SK-N-SH (cell line): ENCODE data around the gene NMNAT1. TPM values are rescaled to one million over a fixed set of nuclear protein-coding genes. Genes with fewer than 3 reads are reported as not detected.

ENCODE experiments used
- CTCF ChIA-PET: fragments of 300-600, 350-600 bp; formaldehyde crosslinking; extraction: SDS; loops from one replicate; lab custom pipeline; 2021; lab: Yijun Ruan, JAX
- POLR2A ChIA-PET: fragments of 350-600 bp; sonication (Branson Sonifier 250); formaldehyde crosslinking; extraction: SDS; loops from one replicate; lab custom pipeline; 2020; ENCODE audit warnings: antibody characterized with exemption, inconsistent platforms; lab: Yijun Ruan, JAX
- DNase-seq: peaks from one replicate; pipeline ENCODE4 v3.0.0; 2012
- H2AFZ ChIP-seq: fragments of 200-600 bp; sonication (generic); 2 replicates; pipeline ENCODE4 v1.8.1; 2016; ENCODE audit warnings: antibody characterized with exemption, mild to moderate bottlenecking, low read depth
- H3F3A ChIP-seq: fragments of 200-600 bp; sonication (generic); replicated peaks from 2 replicates; pipeline ENCODE3; 2016; ENCODE audit warnings: antibody characterized with exemption, mild to moderate bottlenecking; ENCODE audit not compliant: insufficient read depth
- H3K27ac ChIP-seq, 2 experiments: fragments of 200-500 bp in 1 of 2; fragments of 200-600 bp in 1 of 2; sonication (Bioruptor generic) in 1 of 2; sonication (generic), shearing (Covaris generic) in 1 of 2; 2 replicates each; pipeline versions ENCODE4 v1.5.1 to v1.6.1; 2014 to 2016; ENCODE audit warnings: low read depth in 2 of 2, inconsistent platforms in 1 of 2, low read length in 1 of 2, mild to moderate bottlenecking in 1 of 2, mixed read lengths in 1 of 2
- H3K27me3 ChIP-seq: fragments of 200-600 bp; sonication (generic), shearing (Covaris generic); 2 replicates; pipeline ENCODE4 v1.6.1; 2016; ENCODE audit warnings: mixed run types; ENCODE audit not compliant: insufficient read depth
- H3K36me3 ChIP-seq, 2 experiments: fragments of 200-500 bp in 1 of 2; fragments of 200-600 bp in 1 of 2; sonication (Bioruptor generic) in 1 of 2; sonication (generic) in 1 of 2; replicated peaks in 1 of 2; 2 replicates each; pipeline versions ENCODE3 to v1.5.1; 2014 to 2016; ENCODE audit warnings: low read length in 1 of 2, mild to moderate bottlenecking in 1 of 2; ENCODE audit not compliant: insufficient read depth in 2 of 2, control insufficient read depth in 1 of 2
- H3K4me1 ChIP-seq, 2 experiments: fragments of 200-500 bp in 1 of 2; fragments of 200-600 bp in 1 of 2; sonication (Bioruptor generic) in 1 of 2; sonication (generic), shearing (Covaris generic) in 1 of 2; 2 replicates each; pipeline versions ENCODE4 v1.5.1 to v1.6.1; 2014 to 2016; ENCODE audit warnings: low read depth in 1 of 2, low read length in 1 of 2, mixed run types in 1 of 2; ENCODE audit not compliant: insufficient read depth in 2 of 2, control insufficient read depth in 1 of 2
- H3K4me2 ChIP-seq: fragments of 200-600 bp; sonication (generic), shearing (Covaris generic); 2 replicates; pipeline ENCODE4 v1.6.1; 2017; ENCODE audit warnings: mixed run types
- H3K4me3 ChIP-seq, 2 experiments: fragments of 200-500 bp in 1 of 2; fragments of 200-600 bp in 1 of 2; sonication (Bioruptor generic) in 1 of 2; sonication (generic), shearing (Covaris generic) in 1 of 2; 2 replicates each; pipeline versions ENCODE4 v1.5.1 to v1.8.1; 2014 to 2016; ENCODE audit warnings: low read depth in 2 of 2, inconsistent platforms in 1 of 2, low read length in 1 of 2, mild to moderate bottlenecking in 1 of 2, mixed read lengths in 1 of 2, moderate library complexity in 1 of 2
- H3K79me2 ChIP-seq: fragments of 200-600 bp; sonication (generic); 2 replicates; pipeline ENCODE4 v1.8.1; 2017; ENCODE audit warnings: mild to moderate bottlenecking; ENCODE audit not compliant: insufficient read depth
- H3K9ac ChIP-seq: fragments of 200-600 bp; sonication (generic); 2 replicates; pipeline ENCODE4 v1.6.1; 2017; ENCODE audit warnings: mixed run types
- H3K9me2 ChIP-seq: fragments of 200-600 bp; sonication (generic); 2 replicates; pipeline ENCODE4 v1.6.1; 2017; ENCODE audit warnings: mixed run types
- H3K9me3 ChIP-seq: fragments of 200-600 bp; sonication (generic); 2 replicates; pipeline ENCODE4 v1.6.1; 2017; ENCODE audit warnings: mixed run types, mild to moderate bottlenecking, moderate library complexity
- H4K20me1 ChIP-seq: fragments of 200-600 bp; sonication (generic); 2 replicates; pipeline ENCODE4 v1.6.1; 2017; ENCODE audit warnings: mild to moderate bottlenecking, mixed run types; ENCODE audit not compliant: insufficient read depth
- CHD2 ChIP-seq: fragments of 150-350 bp; IDR thresholded peaks from 2 replicates; pipeline ENCODE4 v1.6.1; 2018; ENCODE audit warnings: low read length; ENCODE audit not compliant: partially characterized antibody
- ELF1 ChIP-seq: IDR thresholded peaks from 2 replicates; pipeline ENCODE4 v1.4.0; 2012
- EZH2phosphoT487 ChIP-seq: fragments of 200-600 bp; sonication (generic); IDR thresholded peaks from 2 replicates; pipeline ENCODE4 v1.6.1; 2017; ENCODE audit warnings: low read depth, mixed run types, mild to moderate bottlenecking, antibody characterized with exemption, moderate library complexity, borderline replicate concordance
- FOSL2 ChIP-seq: IDR thresholded peaks from 2 replicates; pipeline ENCODE4 v1.4.0; 2012; ENCODE audit warnings: low read depth, mild to moderate bottlenecking, moderate library complexity, borderline replicate concordance
- FOXJ3 ChIP-seq: sonication (generic); formaldehyde crosslinking; IDR thresholded peaks from 2 replicates; pipeline ENCODE4 v1.5.1; 2020; ENCODE audit warnings: mild to moderate bottlenecking, missing genetic modification reagents
- FOXM1 ChIP-seq: IDR thresholded peaks from 2 replicates; pipeline ENCODE4 v1.4.0; 2012; ENCODE audit warnings: low read depth, mild to moderate bottlenecking
- GABPA ChIP-seq: IDR thresholded peaks from 2 replicates; pipeline ENCODE4 v1.4.0; 2012; ENCODE audit warnings: low read depth, mild to moderate bottlenecking
- GATA2 ChIP-seq: sonication (generic); formaldehyde crosslinking; IDR thresholded peaks from 2 replicates; pipeline ENCODE4 v1.5.0; 2020; ENCODE audit warnings: mild to moderate bottlenecking, missing genetic modification reagents
- JUND ChIP-seq: IDR thresholded peaks from 2 replicates; pipeline ENCODE4 v1.4.0; 2012
- MEF2A ChIP-seq: IDR thresholded peaks from 2 replicates; pipeline ENCODE4 v1.4.0; 2012; ENCODE audit warnings: low read depth, borderline replicate concordance
- RAD21 ChIP-seq: IDR thresholded peaks from 2 replicates; pipeline ENCODE4 v1.6.1; 2012; ENCODE audit warnings: mild to moderate bottlenecking, low read length
- RFX5 ChIP-seq: IDR thresholded peaks from 2 replicates; pipeline ENCODE4 v1.6.1; 2012; ENCODE audit warnings: mild to moderate bottlenecking, improper control_type of control experiment, low read length
- RXRA ChIP-seq: IDR thresholded peaks from 2 replicates; pipeline ENCODE4 v1.4.0; 2012; ENCODE audit warnings: low read depth, mild to moderate bottlenecking, borderline replicate concordance
- SIN3A ChIP-seq: IDR thresholded peaks from 2 replicates; pipeline ENCODE4 v1.6.1; 2012; ENCODE audit warnings: low read depth, mild to moderate bottlenecking, low read length, moderate library complexity, borderline replicate concordance
- TAF1 ChIP-seq: IDR thresholded peaks from 2 replicates; pipeline ENCODE4 v1.6.1; 2012; ENCODE audit warnings: low read depth, mild to moderate bottlenecking, low read length, moderate library complexity, borderline replicate concordance
- TCF12 ChIP-seq: IDR thresholded peaks from 2 replicates; pipeline ENCODE4 v1.4.0; 2012
- TEAD4 ChIP-seq: IDR thresholded peaks from 2 replicates; pipeline ENCODE4 v1.4.0; 2012; ENCODE audit warnings: mild to moderate bottlenecking, borderline replicate concordance; ENCODE audit not compliant: insufficient read depth
- YY1 ChIP-seq: IDR thresholded peaks from 2 replicates; pipeline ENCODE4 v1.4.0; 2012; ENCODE audit warnings: low read depth, mild to moderate bottlenecking
- WGBS: methylation state at CpG from one replicate; pipeline ENCODE4 v1.1.6; 2017; ENCODE audit warnings: low lambda C conversion rate; 5-methylcytosine and 5-hydroxymethylcytosine counted together
- polyA plus RNA-seq, 3 experiments: library from polyadenylated mRNA; depleted of rRNA; stranded (reverse); fragments of >200 nt; gene quantifications; 2 replicates each; pipeline ENCODE4 v1.2.3, GENCODE V29; 2012
- TF ChIP-seq, protein P1 (sequence below): IDR thresholded peaks from 2 replicates; pipeline ENCODE4 v1.4.0; 2012; ENCODE audit warnings: low read depth, borderline replicate concordance
- TF ChIP-seq, protein P2 (sequence below): IDR thresholded peaks from 2 replicates; pipeline ENCODE4 v1.6.1; 2012; ENCODE audit warnings: mild to moderate bottlenecking, low read depth, low read length, moderate library complexity
- TF ChIP-seq, protein P3 (sequence below): fragments of 200-600 bp; sonication (generic); IDR thresholded peaks from 2 replicates; pipeline ENCODE4 v1.6.1; 2017; ENCODE audit warnings: antibody characterized with exemption, mild to moderate bottlenecking, moderate library complexity
- TF ChIP-seq, protein P4 (sequence below): fragments of 150-350 bp; IDR thresholded peaks from 2 replicates; pipeline ENCODE4 v1.6.1; 2016; ENCODE audit warnings: mild to moderate bottlenecking, low read depth, low read length
- TF ChIP-seq, protein P5 (sequence below): IDR thresholded peaks from 2 replicates; pipeline ENCODE4; 2012
- TF ChIP-seq, protein P6 (sequence below): IDR thresholded peaks from 2 replicates; pipeline ENCODE4 v1.4.0; 2012; ENCODE audit warnings: low read depth, borderline replicate concordance

The NMNAT1 gene
- polyA plus RNA-seq, 1 of the 3 experiments (the other 2 are of a cell fraction), result 7.0 TPM

DNA sequence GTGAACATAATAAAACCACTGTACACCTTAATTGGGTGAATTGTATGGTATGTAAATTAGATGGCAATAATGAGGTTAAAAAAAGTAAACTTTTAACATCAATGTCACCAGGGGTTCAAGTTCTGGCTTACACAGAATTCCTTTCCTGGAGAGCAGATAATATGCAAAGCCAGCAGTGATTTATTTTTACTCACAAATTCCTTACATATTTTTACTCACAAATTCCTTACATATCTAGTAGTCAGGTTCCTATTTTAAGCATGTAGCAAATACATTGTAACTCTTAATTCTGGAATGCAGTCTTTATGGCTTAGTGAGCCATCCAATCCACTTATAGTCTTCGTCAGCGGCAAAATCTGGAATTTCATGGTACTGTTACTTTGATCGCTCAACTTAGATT lies 88.2 kb downstream of the NMNAT1 start:
- Histone ChIP-seq H3F3A (peaks cover 32% of the 10 kb centered on the region), H3K9me2 (no peaks in the 10 kb centered on the region), H3K36me3 (peaks cover 0 to 5% of the 10 kb centered on the region in 2 experiments), H4K20me1 (0 out of 2 replicates have a peak, but pooled peaks cover 2% of the 10 kb centered on the region), H3K9me3 (no peaks in the 10 kb centered on the region), H3K79me2 (peaks cover 31% of the 10 kb centered on the region), H2AFZ (no peak overlapping the region), H3K27ac (peak overlapping the region in 1 of 2 experiments; percentile 78; a peak in 1 of 4 replicates), H3K4me2 (no peak overlapping the region; the same call in none of the 2 replicates), H3K4me3 (no peak overlapping the region), H3K4me1 (peaks cover 5 to 7% of the 10 kb centered on the region in 2 experiments; a peak in 3 of 4 replicates), H3K27me3 (no peaks in the 10 kb centered on the region), H3K9ac (no peak overlapping the region)
- POLR2A ChIA-PET, result no interaction called here
- WGBS, result 68% methylated on average over 3 of the region's 3 CpGs
- no peak for DNase-seq
- CTCF ChIA-PET, result interaction anchor here (4.5 kb wide), 1 partner anchor 81 kb away, joined by 20 read pairs; no protein-coding TSS in a partner anchor
- TF ChIP-seq, protein P1, sequence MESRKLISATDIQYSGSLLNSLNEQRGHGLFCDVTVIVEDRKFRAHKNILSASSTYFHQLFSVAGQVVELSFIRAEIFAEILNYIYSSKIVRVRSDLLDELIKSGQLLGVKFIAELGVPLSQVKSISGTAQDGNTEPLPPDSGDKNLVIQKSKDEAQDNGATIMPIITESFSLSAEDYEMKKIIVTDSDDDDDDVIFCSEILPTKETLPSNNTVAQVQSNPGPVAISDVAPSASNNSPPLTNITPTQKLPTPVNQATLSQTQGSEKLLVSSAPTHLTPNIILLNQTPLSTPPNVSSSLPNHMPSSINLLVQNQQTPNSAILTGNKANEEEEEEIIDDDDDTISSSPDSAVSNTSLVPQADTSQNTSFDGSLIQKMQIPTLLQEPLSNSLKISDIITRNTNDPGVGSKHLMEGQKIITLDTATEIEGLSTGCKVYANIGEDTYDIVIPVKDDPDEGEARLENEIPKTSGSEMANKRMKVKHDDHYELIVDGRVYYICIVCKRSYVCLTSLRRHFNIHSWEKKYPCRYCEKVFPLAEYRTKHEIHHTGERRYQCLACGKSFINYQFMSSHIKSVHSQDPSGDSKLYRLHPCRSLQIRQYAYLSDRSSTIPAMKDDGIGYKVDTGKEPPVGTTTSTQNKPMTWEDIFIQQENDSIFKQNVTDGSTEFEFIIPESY, result no peak
- TF ChIP-seq TAF1 (no peak), GABPA (no peak), TCF12 (peak; percentile 33; the same call in 1 of the 2 replicates), EZH2phosphoT487 (no peak), TEAD4 (0 out of 2 replicates have a peak, but pooled peaks have one; percentile 39), CHD2 (no peak), FOSL2 (no peak; the same call in 1 of the 2 replicates), GATA2 (no peak), RAD21 (no peak), MEF2A (peak; percentile 89), FOXM1 (no peak), RXRA (peak; percentile 41; the same call in 1 of the 2 replicates), RFX5 (no peak), FOXJ3 (CRISPR knock-in tag) (no peak), JUND (no peak), ELF1 (no peak), SIN3A (no peak), YY1 (no peak)
- TF ChIP-seq, protein P2, sequence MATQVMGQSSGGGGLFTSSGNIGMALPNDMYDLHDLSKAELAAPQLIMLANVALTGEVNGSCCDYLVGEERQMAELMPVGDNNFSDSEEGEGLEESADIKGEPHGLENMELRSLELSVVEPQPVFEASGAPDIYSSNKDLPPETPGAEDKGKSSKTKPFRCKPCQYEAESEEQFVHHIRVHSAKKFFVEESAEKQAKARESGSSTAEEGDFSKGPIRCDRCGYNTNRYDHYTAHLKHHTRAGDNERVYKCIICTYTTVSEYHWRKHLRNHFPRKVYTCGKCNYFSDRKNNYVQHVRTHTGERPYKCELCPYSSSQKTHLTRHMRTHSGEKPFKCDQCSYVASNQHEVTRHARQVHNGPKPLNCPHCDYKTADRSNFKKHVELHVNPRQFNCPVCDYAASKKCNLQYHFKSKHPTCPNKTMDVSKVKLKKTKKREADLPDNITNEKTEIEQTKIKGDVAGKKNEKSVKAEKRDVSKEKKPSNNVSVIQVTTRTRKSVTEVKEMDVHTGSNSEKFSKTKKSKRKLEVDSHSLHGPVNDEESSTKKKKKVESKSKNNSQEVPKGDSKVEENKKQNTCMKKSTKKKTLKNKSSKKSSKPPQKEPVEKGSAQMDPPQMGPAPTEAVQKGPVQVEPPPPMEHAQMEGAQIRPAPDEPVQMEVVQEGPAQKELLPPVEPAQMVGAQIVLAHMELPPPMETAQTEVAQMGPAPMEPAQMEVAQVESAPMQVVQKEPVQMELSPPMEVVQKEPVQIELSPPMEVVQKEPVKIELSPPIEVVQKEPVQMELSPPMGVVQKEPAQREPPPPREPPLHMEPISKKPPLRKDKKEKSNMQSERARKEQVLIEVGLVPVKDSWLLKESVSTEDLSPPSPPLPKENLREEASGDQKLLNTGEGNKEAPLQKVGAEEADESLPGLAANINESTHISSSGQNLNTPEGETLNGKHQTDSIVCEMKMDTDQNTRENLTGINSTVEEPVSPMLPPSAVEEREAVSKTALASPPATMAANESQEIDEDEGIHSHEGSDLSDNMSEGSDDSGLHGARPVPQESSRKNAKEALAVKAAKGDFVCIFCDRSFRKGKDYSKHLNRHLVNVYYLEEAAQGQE, result no peak
- TF ChIP-seq, protein P3, sequence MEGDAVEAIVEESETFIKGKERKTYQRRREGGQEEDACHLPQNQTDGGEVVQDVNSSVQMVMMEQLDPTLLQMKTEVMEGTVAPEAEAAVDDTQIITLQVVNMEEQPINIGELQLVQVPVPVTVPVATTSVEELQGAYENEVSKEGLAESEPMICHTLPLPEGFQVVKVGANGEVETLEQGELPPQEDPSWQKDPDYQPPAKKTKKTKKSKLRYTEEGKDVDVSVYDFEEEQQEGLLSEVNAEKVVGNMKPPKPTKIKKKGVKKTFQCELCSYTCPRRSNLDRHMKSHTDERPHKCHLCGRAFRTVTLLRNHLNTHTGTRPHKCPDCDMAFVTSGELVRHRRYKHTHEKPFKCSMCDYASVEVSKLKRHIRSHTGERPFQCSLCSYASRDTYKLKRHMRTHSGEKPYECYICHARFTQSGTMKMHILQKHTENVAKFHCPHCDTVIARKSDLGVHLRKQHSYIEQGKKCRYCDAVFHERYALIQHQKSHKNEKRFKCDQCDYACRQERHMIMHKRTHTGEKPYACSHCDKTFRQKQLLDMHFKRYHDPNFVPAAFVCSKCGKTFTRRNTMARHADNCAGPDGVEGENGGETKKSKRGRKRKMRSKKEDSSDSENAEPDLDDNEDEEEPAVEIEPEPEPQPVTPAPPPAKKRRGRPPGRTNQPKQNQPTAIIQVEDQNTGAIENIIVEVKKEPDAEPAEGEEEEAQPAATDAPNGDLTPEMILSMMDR, result no peak
- TF ChIP-seq, protein P4, sequence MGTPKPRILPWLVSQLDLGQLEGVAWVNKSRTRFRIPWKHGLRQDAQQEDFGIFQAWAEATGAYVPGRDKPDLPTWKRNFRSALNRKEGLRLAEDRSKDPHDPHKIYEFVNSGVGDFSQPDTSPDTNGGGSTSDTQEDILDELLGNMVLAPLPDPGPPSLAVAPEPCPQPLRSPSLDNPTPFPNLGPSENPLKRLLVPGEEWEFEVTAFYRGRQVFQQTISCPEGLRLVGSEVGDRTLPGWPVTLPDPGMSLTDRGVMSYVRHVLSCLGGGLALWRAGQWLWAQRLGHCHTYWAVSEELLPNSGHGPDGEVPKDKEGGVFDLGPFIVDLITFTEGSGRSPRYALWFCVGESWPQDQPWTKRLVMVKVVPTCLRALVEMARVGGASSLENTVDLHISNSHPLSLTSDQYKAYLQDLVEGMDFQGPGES, result no peak
- TF ChIP-seq, protein P5, sequence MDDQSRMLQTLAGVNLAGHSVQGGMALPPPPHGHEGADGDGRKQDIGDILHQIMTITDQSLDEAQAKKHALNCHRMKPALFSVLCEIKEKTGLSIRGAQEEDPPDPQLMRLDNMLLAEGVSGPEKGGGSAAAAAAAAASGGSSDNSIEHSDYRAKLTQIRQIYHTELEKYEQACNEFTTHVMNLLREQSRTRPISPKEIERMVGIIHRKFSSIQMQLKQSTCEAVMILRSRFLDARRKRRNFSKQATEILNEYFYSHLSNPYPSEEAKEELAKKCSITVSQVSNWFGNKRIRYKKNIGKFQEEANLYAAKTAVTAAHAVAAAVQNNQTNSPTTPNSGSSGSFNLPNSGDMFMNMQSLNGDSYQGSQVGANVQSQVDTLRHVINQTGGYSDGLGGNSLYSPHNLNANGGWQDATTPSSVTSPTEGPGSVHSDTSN, result peak; percentile 42; the same call in 1 of the 2 replicates
- TF ChIP-seq, protein P6, sequence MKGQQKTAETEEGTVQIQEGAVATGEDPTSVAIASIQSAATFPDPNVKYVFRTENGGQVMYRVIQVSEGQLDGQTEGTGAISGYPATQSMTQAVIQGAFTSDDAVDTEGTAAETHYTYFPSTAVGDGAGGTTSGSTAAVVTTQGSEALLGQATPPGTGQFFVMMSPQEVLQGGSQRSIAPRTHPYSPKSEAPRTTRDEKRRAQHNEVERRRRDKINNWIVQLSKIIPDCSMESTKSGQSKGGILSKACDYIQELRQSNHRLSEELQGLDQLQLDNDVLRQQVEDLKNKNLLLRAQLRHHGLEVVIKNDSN, result no peak
